ENCODE data around the gene PDGFC.

Gene PDGFC

GRCh38 chr4:156972379-156973015 lies 898 bp upstream of the PDGFC start:
- DNase-seq, result no peak

- DNase-seq, result no peak
These were observed 379 bp downstream of the PDGFC start for GRCh38 chr4:156971165-156971675.

DNA sequence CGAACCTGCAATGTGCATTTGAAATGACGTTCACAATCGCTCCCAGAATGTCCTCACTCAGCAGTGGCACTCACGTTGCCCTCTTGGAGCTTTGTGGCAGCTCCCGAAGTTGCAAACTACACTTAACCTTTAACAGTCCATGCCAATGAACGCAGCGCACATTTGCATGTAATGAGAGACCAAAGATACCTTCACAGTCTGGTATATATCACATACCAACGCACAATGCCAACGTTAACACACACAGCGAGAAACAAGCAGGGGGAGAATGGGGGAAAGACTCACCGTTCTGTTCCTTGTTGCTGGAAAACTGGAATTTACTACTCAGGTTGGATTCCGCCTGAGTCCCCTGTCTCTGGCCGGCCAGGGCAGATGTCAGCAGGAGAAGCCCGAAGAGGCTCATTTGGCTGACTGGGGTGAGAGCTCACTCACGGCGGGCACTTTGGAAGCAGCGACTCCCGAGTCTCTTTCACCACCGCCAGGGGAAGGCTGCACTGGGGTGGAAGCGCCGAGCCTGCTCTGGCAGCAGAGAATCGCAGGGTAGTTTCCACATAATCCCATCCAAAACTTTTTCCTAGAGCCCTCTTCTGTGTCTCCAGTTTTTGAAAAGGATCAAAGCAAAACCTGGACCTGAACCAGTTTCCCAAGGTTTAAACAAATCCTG lies 966 bp downstream of the PDGFC start:
- no peak for DNase-seq

GRCh38 chr4:156969911-156970310 lies 1.7 kb downstream of the PDGFC start:
- DNase-seq, result no peak

- no peak for DNase-seq
These were observed 2.5 kb downstream of the PDGFC start for GRCh38 chr4:156969101-156969500.

DNA sequence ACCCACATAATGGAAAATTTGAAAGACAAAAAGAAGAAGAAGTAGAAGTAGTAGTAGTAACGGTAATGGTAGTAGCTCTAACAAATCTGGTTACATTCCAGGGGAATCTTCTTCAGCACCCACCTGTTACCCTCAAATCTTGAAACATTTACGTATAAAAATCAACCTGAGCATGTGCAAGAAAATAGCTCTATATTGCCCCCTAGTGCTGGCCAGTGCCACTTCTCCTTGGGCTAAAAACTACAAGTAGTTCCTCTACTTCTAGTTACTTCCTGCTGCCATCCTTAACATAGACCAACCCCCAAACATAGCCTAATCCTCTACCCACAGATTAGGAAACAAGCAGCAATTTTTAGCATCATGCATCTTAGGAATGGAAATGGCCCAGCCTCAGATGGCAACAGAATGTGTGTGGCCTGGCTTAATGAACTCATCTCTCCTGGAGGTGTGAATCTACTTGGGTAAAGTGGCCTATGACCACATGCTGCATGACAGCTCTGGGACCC lies 3.1 kb downstream of the PDGFC start:
- no peak for DNase-seq

GRCh38 chr4:156966836-156967235 lies 4.8 kb downstream of the PDGFC start:
- no peak for DNase-seq

DNA sequence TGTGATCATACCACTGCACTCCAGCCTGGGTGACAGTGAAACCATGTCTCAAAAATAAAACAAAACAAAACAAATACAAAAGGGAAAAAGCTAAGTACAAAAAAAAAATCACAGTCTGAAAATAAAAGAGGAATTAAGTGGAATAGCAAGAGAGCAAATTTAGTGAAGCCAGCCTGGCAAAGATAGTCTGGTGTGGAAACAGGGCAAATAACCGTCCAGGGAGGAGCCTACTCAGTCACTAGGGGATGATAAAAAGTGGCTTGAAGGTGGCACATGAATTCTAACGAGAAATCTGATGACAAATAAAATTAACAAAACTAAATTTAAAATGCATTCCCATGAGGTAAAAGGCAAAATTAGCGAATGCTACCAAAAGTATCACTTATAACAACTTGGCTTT lies 8.2 kb downstream of the PDGFC start:
- DNase-seq, result no peak

- DNase-seq, result no peak
These were observed 9.0 kb downstream of the PDGFC start for GRCh38 chr4:156962528-156962974.

- DNase-seq, result no peak
These were observed 9.6 kb downstream of the PDGFC start for GRCh38 chr4:156962058-156962358.

DNA sequence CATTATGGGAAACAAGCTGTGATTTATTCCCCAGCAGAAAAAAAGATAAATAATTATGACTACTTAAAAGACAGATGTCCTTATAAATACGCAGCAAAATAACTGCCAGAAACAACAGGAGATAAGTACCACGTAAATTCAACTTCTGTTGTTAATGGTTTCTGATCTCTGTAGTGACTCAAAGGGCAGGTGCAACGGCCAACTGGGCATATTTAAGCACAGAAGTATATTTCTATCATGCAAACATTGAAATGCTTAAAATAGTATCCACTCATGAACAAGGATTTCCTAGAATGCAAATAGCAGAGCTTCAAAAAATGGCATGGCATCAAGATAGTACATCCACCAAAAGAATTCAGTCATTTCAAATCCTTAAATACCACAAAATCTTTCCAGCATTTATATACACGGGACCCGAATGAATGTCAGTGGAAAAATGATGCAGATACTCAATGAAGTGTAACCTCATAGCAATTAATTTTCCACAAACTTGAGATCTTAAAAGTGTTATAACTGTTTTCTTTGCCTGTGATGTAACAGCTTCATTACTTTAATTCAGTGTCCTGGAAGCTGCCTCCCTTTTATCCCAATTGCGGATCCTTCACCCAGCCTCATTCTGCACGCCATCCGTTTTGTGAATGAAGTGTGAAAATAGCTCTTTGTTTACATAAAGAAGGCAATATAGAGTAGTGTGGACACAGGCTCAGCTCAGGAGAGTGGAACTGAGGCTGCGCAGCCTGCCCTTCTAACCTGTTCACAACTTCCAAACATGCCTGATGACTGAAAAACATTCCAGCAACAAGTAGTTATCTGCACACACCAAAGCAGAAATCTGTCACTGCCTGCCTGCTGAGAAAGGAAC lies 10.2 kb downstream of the PDGFC start:
- no peak for DNase-seq

- no peak for DNase-seq
These were observed 12.3 kb downstream of the PDGFC start for GRCh38 chr4:156959298-156959702.

- no peak for DNase-seq
These were observed 13.1 kb downstream of the PDGFC start for GRCh38 chr4:156958276-156959074.

DNA sequence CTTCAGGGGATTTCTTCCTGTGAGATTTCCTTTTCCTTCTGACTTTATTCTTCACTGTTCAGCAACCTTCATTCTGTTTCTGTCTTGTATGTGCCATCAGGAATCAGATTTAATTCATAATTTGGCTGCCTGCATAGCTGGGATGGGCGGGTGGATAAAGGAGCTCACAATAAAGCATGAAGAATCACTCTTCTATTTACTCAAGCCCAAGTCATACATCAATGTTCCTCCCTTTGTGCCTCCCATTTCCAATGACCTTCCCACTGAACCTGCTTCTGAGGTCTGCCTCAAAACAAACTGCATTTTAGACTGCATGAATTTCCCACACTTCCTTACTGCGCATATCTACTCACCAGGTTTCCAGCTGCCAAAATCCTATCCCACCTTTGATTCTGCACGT lies 14.0 kb downstream of the PDGFC start:
- DNase-seq, result no peak

DNA sequence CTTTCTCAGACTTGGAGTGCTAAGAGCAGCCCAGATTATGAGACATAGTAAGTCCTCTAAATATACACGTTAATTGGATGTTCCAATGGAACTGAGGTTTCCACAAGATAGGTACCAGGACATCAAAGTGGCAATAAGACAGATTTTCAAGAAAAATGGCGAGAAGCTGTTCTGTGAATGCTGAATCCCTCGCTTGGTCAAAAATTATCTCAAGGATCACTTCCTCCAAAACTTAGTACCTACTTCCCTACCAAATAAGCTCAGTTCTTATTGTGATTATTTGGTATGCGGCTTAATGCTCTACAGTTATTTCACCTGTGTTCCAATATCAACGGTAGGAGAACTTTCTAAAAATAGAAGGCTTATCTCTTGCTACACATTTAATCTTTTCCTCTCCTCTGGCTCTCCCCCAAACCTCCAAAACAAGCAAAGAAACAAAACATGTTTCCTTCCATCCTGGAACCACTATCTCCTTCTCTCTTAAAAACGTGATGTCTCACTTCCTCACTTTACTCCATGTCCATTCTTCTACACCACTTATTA lies 14.7 kb downstream of the PDGFC start:
- no peak for DNase-seq

GRCh38 chr4:156956359-156956758 lies 15.2 kb downstream of the PDGFC start:
- DNase-seq, result no peak

GRCh38 chr4:156954587-156954986 lies 17.0 kb downstream of the PDGFC start:
- no peak for DNase-seq

GRCh38 chr4:156953951-156954350 lies 17.6 kb downstream of the PDGFC start:
- no peak for DNase-seq

DNA sequence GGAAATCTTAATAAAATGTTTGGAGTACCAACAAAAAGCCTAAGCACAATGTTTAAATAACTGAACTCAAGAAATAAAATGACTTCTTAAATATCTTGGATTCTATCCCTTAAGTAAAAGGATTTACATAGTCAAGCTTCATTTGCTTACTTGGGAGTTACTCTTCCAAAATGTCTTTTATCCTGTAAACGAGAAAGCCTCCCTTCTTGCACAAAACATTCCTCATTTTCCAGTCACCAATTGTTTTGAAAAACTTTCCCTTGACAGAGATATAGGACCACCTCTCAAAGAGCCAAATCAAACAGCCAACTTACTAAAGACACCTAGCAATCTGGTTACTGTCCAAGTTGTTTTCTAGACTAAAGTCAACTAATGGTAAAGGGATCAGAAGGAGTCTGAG lies 18.6 kb downstream of the PDGFC start:
- no peak for DNase-seq

DNA sequence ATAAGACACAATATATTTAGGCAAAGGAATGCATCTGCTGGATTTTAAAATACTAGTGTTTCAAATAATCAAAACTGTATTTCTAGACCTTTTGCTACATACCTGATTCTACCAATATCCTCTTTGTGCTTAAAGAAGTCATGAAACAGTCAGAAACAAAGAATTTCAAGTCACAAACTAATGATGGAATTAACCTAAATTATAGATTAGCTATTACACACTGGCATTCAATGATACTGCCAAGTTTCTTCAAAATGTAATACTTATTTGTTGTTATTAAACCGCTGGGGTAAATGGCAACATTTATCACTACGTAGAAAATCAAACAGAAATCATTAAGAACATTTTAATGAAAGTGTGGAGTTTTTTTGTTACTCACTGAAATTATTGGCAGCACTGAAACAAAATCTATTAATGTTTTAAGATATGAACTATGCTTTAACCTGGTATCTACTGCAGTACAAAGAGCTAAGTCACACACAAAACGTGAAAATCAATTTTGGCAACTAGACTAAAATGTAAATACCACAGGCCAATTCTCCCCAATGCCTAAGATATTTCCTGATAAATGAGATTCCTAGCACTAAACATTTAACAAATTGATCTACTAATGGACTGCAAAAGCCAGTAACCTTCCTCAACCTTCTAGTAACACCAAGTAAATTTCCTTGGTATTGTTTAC lies 19.4 kb downstream of the PDGFC start:
- no peak for DNase-seq

DNA sequence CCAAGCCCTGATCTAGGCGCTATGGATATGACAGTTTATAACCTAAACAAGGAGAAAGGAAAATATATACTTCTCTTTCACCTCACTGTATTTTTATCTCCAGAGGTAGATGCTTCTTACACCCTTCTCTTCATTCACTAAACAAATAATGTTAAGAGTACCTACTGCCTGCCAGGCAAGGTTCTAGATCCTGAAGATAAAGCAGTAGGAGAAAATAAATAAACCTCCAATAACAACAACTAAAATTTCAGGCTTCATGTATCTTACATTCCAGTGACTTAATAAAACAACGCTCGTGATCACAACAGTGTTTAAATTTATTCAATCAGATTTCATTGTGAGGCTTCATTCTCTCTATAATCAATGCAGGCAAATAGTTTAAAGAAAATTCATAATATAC lies 20.7 kb downstream of the PDGFC start:
- no peak for DNase-seq

DNA sequence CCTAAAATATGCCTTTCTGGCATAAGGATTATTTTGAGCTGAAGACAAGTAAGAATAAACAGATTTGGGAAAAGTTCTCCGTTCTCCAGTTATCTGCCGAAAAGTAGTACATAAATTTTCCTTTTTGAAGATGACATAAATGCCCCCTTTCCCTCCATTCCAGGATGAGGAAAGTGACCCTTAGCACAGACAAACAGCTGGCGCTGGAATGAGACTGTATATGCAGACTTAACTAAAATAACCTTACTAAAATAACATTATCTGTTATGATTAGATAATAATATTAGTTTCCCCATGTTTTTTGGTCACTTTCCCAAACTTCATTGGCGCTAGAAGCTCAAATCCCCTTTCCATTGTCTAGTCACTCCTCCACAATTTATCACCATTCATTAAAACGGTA lies 21.5 kb downstream of the PDGFC start:
- no peak for DNase-seq

Measured in stimulated activated CD4-positive, alpha-beta T cell treated with anti-CD3 and anti-CD28 coated beads, Interleukin-4, amount 100 ng/mL, for 24 hours (primary cell).